SJSA1 (cell line): ENCODE data around the gene CHRNA3. TPM values are rescaled to one million over a fixed set of nuclear protein-coding genes. Genes with fewer than 3 reads are reported as not detected.
A peak's percentile ranks its signal among the peaks of the same experiment; 100 is the strongest.

Experiments
- DNase-seq, 2 experiments: peaks; one replicate each; pipeline ENCODE4 v3.0.0-alpha.2; 2015 to 2020; ENCODE audit warnings: low spot score in 2 of 2, low read depth in 1 of 2
- H3K27ac ChIP-seq: fragments of 250-450 bp; sonication (Bioruptor Pico); 2 replicates; pipeline ENCODE4 v1.5.1; 2020; ENCODE audit warnings: mild to moderate bottlenecking, moderate library complexity
- H3K27me3 ChIP-seq: fragments of 250-450 bp; sonication (Bioruptor Pico); replicated peaks from 2 replicates; pipeline ENCODE4 v1.5.1; 2020; ENCODE audit warnings: mild to moderate bottlenecking, moderate library complexity
- H3K36me3 ChIP-seq: fragments of 250-450 bp; sonication (Bioruptor Pico); 2 replicates; pipeline ENCODE4 v1.5.1; 2020; ENCODE audit warnings: mild to moderate bottlenecking
- H3K4me1 ChIP-seq: fragments of 250-450 bp; sonication (Bioruptor Pico); replicated peaks from 2 replicates; pipeline ENCODE4 v1.6.1; 2021; ENCODE audit warnings: mild to moderate bottlenecking
- H3K4me3 ChIP-seq: fragments of 250-450 bp; sonication (Bioruptor Pico); 2 replicates; pipeline ENCODE4 v1.5.1; 2020; ENCODE audit warnings: mild to moderate bottlenecking
- H3K9me3 ChIP-seq: fragments of 250-450 bp; sonication (Bioruptor Pico); replicated peaks from 2 replicates; pipeline ENCODE4 v1.5.1; 2020; ENCODE audit warnings: mild to moderate bottlenecking
- total RNA-seq: library from RNA; depleted of rRNA; stranded (reverse); fragments of >200 nt; shearing (Covaris generic); gene quantifications from 2 replicates; pipeline ENCODE4 v1.2.3, GENCODE V29; 2014

Gene CHRNA3
- total RNA-seq, 1 experiment from 2014 or later: not detected

DNA sequence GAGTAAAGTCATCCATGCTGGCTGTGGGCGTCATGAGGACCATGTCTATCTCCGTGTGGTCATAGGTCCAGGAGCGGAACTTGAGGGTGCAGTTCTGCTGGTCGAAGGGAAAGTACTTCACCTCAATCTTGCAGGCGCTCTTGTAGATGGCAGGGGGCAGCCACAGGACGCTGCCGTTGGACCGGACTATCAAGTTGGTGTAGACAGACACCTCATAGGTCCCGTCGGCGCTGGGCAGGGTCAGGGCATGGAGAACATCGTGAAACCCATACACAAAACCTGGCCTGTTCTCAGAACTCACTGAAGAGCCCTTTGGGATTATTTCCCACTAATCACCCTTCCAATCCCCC is 8.9 kb upstream of the CHRNA3 start:
- no peaks in the 10 kb centered on the region for H3K4me1 ChIP-seq
- H3K27me3 ChIP-seq: peaks cover 4% of the 10 kb centered on the region; the same call in 1 of the 2 replicates
- H3K36me3 ChIP-seq: no peaks in the 10 kb centered on the region
- 0 out of 2 replicates have a peak, but pooled peaks cover 4% of the 10 kb centered on the region for H3K9me3 ChIP-seq
- DNase-seq: peak in 1 of 2 experiments; percentile 34
- no peak overlapping the region for H3K27ac ChIP-seq
- H3K4me3 ChIP-seq: no peak overlapping the region

DNA sequence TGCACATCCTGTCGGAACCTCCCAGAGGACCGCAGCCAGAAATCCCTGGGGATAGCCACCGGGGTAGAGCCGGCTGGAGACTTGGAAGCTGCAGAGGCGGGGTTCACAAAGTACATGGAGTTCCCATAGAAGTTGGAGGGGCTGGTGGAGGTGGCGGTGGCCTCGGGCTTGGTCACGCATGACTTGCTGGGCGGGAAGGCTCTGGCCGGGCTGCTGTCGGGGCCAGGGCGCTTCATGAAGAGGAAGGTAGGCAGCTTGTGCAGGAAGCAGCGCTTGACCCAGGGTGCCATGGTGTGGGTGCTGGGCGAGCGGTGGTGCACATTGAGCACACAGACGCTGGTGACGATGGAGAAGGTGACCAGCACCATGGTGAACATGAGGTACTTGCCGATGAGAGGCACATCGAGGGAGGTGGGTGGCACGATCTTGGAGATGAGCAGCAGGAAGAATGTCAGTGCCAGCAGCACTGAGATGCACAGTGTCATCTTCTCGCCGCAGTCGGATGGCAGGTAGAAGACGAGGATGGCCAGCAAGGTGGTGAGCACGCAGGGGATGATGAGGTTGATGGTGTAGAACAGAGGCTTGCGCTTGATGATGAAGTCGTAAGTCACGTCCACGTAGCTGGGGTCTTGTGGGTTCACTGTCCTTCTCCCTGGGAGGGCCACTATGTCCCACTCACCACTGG is 8.4 kb upstream of the CHRNA3 start:
- 0 out of 2 replicates have a peak, but pooled peaks cover 4% of the 10 kb centered on the region for H3K9me3 ChIP-seq
- H3K27ac ChIP-seq: no peak overlapping the region
- H3K4me1 ChIP-seq: no peaks in the 10 kb centered on the region
- DNase-seq: peak in 1 of 2 experiments; percentile 12
- no peaks in the 10 kb centered on the region for H3K36me3 ChIP-seq
- no peak overlapping the region for H3K4me3 ChIP-seq
- H3K27me3 ChIP-seq: peaks cover 4% of the 10 kb centered on the region; the same call in 1 of the 2 replicates

GRCh38 chr15:78628227-78628626 is 7.4 kb upstream of the CHRNA3 start:
- Histone ChIP-seq H3K27me3 (peaks cover 7% of the 10 kb centered on the region; the same call in 1 of the 2 replicates), H3K36me3 (no peaks in the 10 kb centered on the region), H3K9me3 (0 out of 2 replicates have a peak, but pooled peaks cover under 1% of the 10 kb centered on the region), H3K4me1 (no peaks in the 10 kb centered on the region), H3K4me3 (no peak overlapping the region), H3K27ac (no peak overlapping the region)
- DNase-seq: peak in 1 of 2 experiments; percentile 16

DNA sequence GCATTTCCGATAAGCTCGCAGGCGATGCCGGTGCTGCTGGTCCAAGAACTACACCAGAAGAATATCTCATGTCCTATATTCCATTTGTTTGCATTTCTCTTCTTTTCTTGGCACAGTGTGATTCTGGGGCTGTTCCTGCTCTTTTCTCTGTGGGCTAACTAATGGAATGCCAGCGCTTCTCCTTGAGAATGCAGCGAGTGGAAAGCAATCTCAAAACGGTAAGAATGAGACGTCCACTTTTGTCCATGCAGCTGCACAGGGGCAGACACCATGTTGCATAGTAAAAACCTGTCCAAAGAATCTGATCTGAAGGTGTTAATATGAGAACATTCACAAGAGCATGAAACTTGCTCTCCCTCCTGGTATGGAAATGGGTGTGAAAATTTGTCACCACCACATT is 6.6 kb upstream of the CHRNA3 start:
- no peak overlapping the region for H3K27ac ChIP-seq
- DNase-seq: peak in 1 of 2 experiments; percentile 19
- H3K36me3 ChIP-seq: no peaks in the 10 kb centered on the region
- no peaks in the 10 kb centered on the region for H3K9me3 ChIP-seq
- peaks cover 13% of the 10 kb centered on the region for H3K27me3 ChIP-seq
- no peak overlapping the region for H3K4me3 ChIP-seq
- no peaks in the 10 kb centered on the region for H3K4me1 ChIP-seq

DNA sequence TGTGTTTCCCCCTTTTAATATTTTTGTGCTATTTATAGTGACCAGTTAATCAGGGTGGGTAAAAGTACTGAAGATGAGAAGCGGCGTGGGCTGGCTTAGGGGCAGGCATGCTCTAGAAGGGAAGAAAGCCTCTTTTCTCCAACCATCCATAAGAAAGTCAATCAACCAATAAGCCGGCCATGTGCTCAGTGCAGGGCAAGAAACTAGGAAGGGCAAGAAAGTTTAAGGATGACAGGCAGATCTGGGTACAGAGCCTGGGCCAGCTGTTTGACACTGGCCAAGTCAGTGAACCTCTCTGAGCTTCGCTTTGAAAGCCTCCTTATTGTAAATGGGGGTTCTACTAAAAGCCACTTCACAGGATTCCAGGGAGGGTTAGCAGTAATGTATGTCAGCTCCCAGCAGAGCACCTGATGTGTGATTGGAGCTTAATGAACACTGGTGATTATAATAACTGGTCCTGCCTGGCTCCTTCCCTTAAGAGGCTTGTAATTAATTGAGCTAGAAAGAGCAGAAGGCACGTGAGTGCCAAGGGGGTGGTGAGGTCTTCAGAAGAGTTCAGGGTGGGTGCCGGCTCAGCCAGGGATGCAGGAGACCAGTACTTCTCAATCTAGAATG is 5.7 kb upstream of the CHRNA3 start:
- Histone ChIP-seq H3K4me1 (no peaks in the 10 kb centered on the region), H3K27ac (no peak overlapping the region), H3K36me3 (no peaks in the 10 kb centered on the region), H3K9me3 (no peaks in the 10 kb centered on the region), H3K4me3 (no peak overlapping the region), H3K27me3 (peaks cover 22% of the 10 kb centered on the region)
- DNase-seq: peak in 1 of 2 experiments; percentile 8

GRCh38 chr15:78625606-78626280 is 4.9 kb upstream of the CHRNA3 start:
- H3K4me3 ChIP-seq: no peak overlapping the region
- peaks cover 29% of the 10 kb centered on the region for H3K27me3 ChIP-seq
- no peaks in the 10 kb centered on the region for H3K4me1 ChIP-seq
- H3K9me3 ChIP-seq: no peaks in the 10 kb centered on the region
- H3K36me3 ChIP-seq: no peaks in the 10 kb centered on the region
- peak in 1 of 2 experiments; percentile 23 for DNase-seq
- no peak overlapping the region for H3K27ac ChIP-seq

DNA sequence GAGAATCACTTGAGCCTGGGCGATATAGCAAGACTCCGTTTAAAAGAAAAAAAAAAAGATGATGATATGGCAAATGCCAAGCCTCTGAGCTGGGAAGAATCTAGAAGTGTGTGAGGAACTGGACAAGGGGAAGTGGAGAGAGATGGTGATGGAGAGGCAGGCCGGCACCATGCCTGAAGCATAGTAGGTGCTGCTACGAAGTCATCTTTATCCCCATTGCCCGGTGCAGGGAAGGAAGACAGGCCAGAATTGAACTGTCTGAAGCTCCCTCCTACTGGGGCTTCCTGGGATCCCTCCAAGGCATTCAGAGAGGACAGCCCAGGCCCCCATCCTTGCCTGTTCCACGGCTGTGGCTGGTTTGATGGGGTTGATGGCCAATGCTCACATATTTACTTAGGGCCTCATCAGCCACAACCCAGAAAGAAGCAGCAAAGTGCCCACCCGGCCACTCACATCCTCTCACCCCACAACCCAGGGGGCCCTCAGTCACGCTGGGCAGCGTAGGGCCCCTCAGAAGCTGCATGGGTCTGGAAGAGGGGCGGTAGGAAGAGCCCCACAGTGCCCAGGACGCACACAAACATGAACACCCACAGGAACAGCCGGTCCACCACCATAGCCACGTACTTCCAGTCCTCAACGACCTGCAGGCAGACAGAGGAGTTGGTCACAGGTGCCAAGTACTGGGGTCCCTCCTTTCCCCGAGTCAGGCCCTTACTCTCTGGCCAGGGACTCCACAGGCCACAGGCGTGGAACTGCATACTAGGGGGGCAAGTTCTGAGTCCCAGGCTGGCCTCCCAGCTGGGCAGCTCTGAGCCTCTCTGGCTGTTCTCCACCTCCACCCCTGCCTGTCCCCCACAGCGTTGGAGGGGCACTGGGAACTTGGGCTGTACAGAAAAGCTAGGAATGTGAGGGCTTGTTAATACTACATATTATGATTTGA is 4.1 kb upstream of the CHRNA3 start:
- DNase-seq: peak in 1 of 2 experiments; percentile 22
- no peak overlapping the region for H3K4me3 ChIP-seq
- peaks cover 38% of the 10 kb centered on the region for H3K27me3 ChIP-seq
- H3K4me1 ChIP-seq: peaks cover 7% of the 10 kb centered on the region; the same call in 1 of the 2 replicates
- no peak overlapping the region for H3K27ac ChIP-seq
- H3K9me3 ChIP-seq: no peaks in the 10 kb centered on the region; the same call in 1 of the 2 replicates
- no peaks in the 10 kb centered on the region for H3K36me3 ChIP-seq

GRCh38 chr15:78623786-78624497 is 3.1 kb upstream of the CHRNA3 start:
- Histone ChIP-seq H3K9me3 (no peaks in the 10 kb centered on the region; the same call in 1 of the 2 replicates), H3K27ac (no peak overlapping the region), H3K36me3 (no peaks in the 10 kb centered on the region), H3K27me3 (peaks cover 47% of the 10 kb centered on the region), H3K4me3 (no peak overlapping the region), H3K4me1 (peaks cover 8% of the 10 kb centered on the region; the same call in 1 of the 2 replicates)
- no peak for DNase-seq

- no peak overlapping the region for H3K4me3 ChIP-seq
- peaks cover 8% of the 10 kb centered on the region; the same call in 1 of the 2 replicates for H3K4me1 ChIP-seq
- peaks cover 52% of the 10 kb centered on the region for H3K27me3 ChIP-seq
- H3K9me3 ChIP-seq: no peaks in the 10 kb centered on the region; the same call in 1 of the 2 replicates
- no peaks in the 10 kb centered on the region for H3K36me3 ChIP-seq
- DNase-seq: no peak
- H3K27ac ChIP-seq: no peak overlapping the region
Observed at GRCh38 chr15:78621810-78622402, 1.1 kb upstream of the CHRNA3 start.

DNA sequence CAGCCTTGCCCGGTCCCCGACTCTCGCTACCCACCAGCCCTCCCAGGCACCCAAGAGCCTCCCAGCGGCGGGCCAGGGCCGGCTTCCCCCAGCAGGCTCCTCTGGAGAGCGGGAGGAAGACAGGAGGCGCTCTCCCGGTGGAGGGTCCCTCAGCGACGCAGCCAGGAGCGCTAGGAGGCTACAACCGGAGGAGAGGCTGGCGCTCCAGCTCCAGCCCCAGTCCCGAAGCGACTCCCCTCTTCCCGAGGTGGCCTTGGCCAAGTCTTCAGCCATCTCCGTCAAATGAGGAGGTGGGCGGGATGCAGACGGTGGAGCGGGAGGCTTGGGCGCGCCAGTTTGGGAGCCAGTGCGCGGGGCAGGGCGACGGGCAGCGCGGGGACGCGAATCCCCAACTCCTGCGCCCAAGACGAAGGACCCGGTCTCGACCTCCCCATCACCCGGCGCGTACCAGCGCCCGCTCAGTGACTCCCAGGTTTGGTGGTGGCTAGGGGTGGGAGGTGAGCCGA is 722 bp downstream of the CHRNA3 start:
- H3K36me3 ChIP-seq: no peaks in the 10 kb centered on the region
- peak in 1 of 2 experiments; percentile 43 for DNase-seq
- peaks cover 8% of the 10 kb centered on the region; the same call in 1 of the 2 replicates for H3K4me1 ChIP-seq
- H3K9me3 ChIP-seq: no peaks in the 10 kb centered on the region; the same call in 1 of the 2 replicates
- no peak overlapping the region for H3K4me3 ChIP-seq
- H3K27ac ChIP-seq: no peak overlapping the region
- H3K27me3 ChIP-seq: peaks cover 48% of the 10 kb centered on the region

- H3K27me3 ChIP-seq: peaks cover 48% of the 10 kb centered on the region
- no peak overlapping the region for H3K4me3 ChIP-seq
- DNase-seq: no peak
- no peaks in the 10 kb centered on the region; the same call in 1 of the 2 replicates for H3K9me3 ChIP-seq
- H3K4me1 ChIP-seq: peaks cover 8% of the 10 kb centered on the region; the same call in 1 of the 2 replicates
- no peak overlapping the region for H3K27ac ChIP-seq
- H3K36me3 ChIP-seq: no peaks in the 10 kb centered on the region
Observed at GRCh38 chr15:78619022-78619950, 1.5 kb downstream of the CHRNA3 start.
